GM12878 (cell line): ENCODE data around the gene VPS54. TPM values are rescaled to one million over a fixed set of nuclear protein-coding genes. Genes with fewer than 3 reads are reported as not detected.

ENCODE experiments used
- ATAC-seq: fragments of 200-7000 bp; cut with Tn5 transposase; 3 replicates; pipeline ENCODE4 v1.9.1; 2020; ENCODE audit warnings: mild to moderate bottlenecking, moderate library complexity
- BruUV-seq: library from RNA; stranded (reverse); fragments of 400-500 nt; replicated peaks from 2 replicates; lab custom pipeline; 2021; lab: Mats Ljungman, UMichigan
- CTCF ChIA-PET: fragments of 300-600 bp; sonication (Branson Sonifier 250); formaldehyde crosslinking; extraction: SDS; loops from one replicate; lab custom pipeline; 2021; ENCODE audit warnings: inconsistent platforms; lab: Yijun Ruan, JAX
- POLR2A ChIA-PET: fragments of 350-600 bp; formaldehyde crosslinking; extraction: SDS; loops from one replicate; lab custom pipeline; 2021; ENCODE audit warnings: inconsistent platforms; lab: Charles Lee
- RAD21 ChIA-PET: fragments of 300-600 bp; sonication (Branson Sonifier 250); formaldehyde crosslinking; loops from one replicate; lab custom pipeline; 2023; ENCODE audit warnings: antibody characterized with exemption; ENCODE audit not compliant: unreplicated experiment; lab: Charles Lee
- SMC1A ChIA-PET: fragments of 300-600 bp; sonication (Branson Sonifier 250); formaldehyde crosslinking; loops from one replicate; lab custom pipeline; 2023; ENCODE audit not compliant: unreplicated experiment, uncharacterized antibody; lab: Charles Lee
- DNase-seq: peaks from one replicate; pipeline ENCODE4 v3.0.0-alpha.2; 2011; ENCODE audit warnings: low read depth, low spot score
- FAIRE-seq: peaks from 3 replicates; lab custom pipeline; 2011; peaks lifted over from hg19 to GRCh38; lab: Jason Lieb, UNC
- H2AFZ ChIP-seq: 2 replicates; pipeline ENCODE4 v1.6.0; 2011; ENCODE audit warnings: low read depth, low read length, control low read depth; ENCODE audit not compliant: control insufficient read depth
- H3K27ac ChIP-seq: 2 replicates; pipeline ENCODE4 v1.5.1; 2011; ENCODE audit warnings: control low read depth; ENCODE audit not compliant: control insufficient read depth, insufficient read depth
- H3K27me3 ChIP-seq, 2 experiments: replicated peaks in 1 of 2; 2 replicates each; pipeline versions ENCODE4 v1.6.0 to v1.6.1; 2011; ENCODE audit warnings: low read length in 1 of 2; ENCODE audit not compliant: control insufficient read depth in 2 of 2, insufficient read depth in 2 of 2
- H3K36me3 ChIP-seq, 2 experiments: 2 replicates each; pipeline ENCODE4 v1.5.1; 2011; ENCODE audit warnings: low read length in 1 of 2; ENCODE audit not compliant: control insufficient read depth in 2 of 2, insufficient read depth in 2 of 2
- H3K4me1 ChIP-seq: 2 replicates; pipeline ENCODE4 v1.6.1; 2011; ENCODE audit warnings: mild to moderate bottlenecking, low read length, moderate library complexity, mixed read lengths; ENCODE audit not compliant: control insufficient read depth, insufficient read depth
- H3K4me2 ChIP-seq: 2 replicates; pipeline ENCODE4 v1.6.0; 2011; ENCODE audit warnings: control low read depth; ENCODE audit not compliant: control insufficient read depth, insufficient read depth
- H3K4me3 ChIP-seq: fragments of 200-600 bp; sonication (generic); 2 replicates; pipeline ENCODE4 v1.5.1; 2016
- H3K79me2 ChIP-seq: 2 replicates; pipeline ENCODE4 v1.6.0; 2011; ENCODE audit warnings: low read length; ENCODE audit not compliant: control insufficient read depth, insufficient read depth
- H3K9ac ChIP-seq: 2 replicates; pipeline ENCODE4 v1.8.0; 2011; ENCODE audit warnings: low read length, control low read depth, mixed read lengths; ENCODE audit not compliant: control insufficient read depth, insufficient read depth
- H3K9me3 ChIP-seq: replicated peaks from 3 replicates; pipeline ENCODE4 v1.5.1; 2011; ENCODE audit warnings: mild to moderate bottlenecking, low read length; ENCODE audit not compliant: control insufficient read depth, insufficient read depth
- H4K20me1 ChIP-seq: 2 replicates; pipeline ENCODE4 v1.6.0; 2011; ENCODE audit not compliant: control insufficient read depth, insufficient read depth
- CBX5 ChIP-seq: sonication (generic); IDR thresholded peaks from 2 replicates; pipeline ENCODE4 v1.6.1; 2016; ENCODE audit warnings: low read depth, moderate library complexity, mild to moderate bottlenecking, inconsistent platforms
- EZH2 ChIP-seq: IDR thresholded peaks from 2 replicates; pipeline ENCODE4 v1.6.1; 2012; ENCODE audit warnings: low read depth, mild to moderate bottlenecking, control low read depth, inconsistent platforms, low read length, borderline replicate concordance; ENCODE audit not compliant: control insufficient read depth
- HDAC2 ChIP-seq: fragments of 200-600 bp; sonication (generic); IDR thresholded peaks from 2 replicates; pipeline ENCODE4 v1.6.1; 2017
- HDAC6 ChIP-seq: fragments of 200-600 bp; sonication (generic); IDR thresholded peaks from one replicate; pipeline ENCODE4 v1.8.0; 2017; ENCODE audit warnings: antibody characterized with exemption; ENCODE audit not compliant: unreplicated experiment
- MEF2A ChIP-seq: IDR thresholded peaks from 2 replicates; pipeline ENCODE4 v1.6.1; 2011; ENCODE audit warnings: low read depth, mild to moderate bottlenecking, low read length, moderate library complexity; ENCODE audit not compliant: insufficient read depth
- MXI1 ChIP-seq: fragments of 150-350 bp; IDR thresholded peaks from 2 replicates; pipeline ENCODE4 v1.6.1; 2011; ENCODE audit warnings: low read depth, mild to moderate bottlenecking, inconsistent platforms, low read length, improper control_type of control experiment
- NR2C1 ChIP-seq: fragments of 450-650 bp; IDR thresholded peaks from 2 replicates; pipeline ENCODE4 v1.6.1; 2017; ENCODE audit warnings: antibody characterized with exemption, mild to moderate bottlenecking, moderate library complexity
- POLR2AphosphoS2 ChIP-seq: IDR thresholded peaks from 2 replicates; pipeline ENCODE4 v1.6.1; 2011; ENCODE audit warnings: low read depth, mild to moderate bottlenecking, low read length, improper control_type of control experiment, moderate library complexity
- SUZ12 ChIP-seq: fragments of 200-600 bp; sonication (generic); IDR thresholded peaks from one replicate; pipeline ENCODE4 v1.6.1; 2018; ENCODE audit warnings: antibody characterized with exemption, mild to moderate bottlenecking; ENCODE audit not compliant: unreplicated experiment
- TBL1XR1 ChIP-seq: IDR thresholded peaks from 2 replicates; pipeline ENCODE4 v1.6.1; 2012; ENCODE audit warnings: low read depth, low read length, improper control_type of control experiment
- ZBTB40 ChIP-seq: fragments of 450-650 bp; IDR thresholded peaks from 2 replicates; pipeline ENCODE4 v1.6.1; 2016; ENCODE audit warnings: mild to moderate bottlenecking, moderate library complexity, borderline replicate concordance
- ZNF274 ChIP-seq: IDR thresholded peaks from one replicate; pipeline ENCODE4 v1.8.0; 2011; ENCODE audit not compliant: insufficient read length, insufficient read depth
- WGBS: methylation state at CpG from one replicate; pipeline ENCODE4 v1.1.6; 2016; ENCODE audit warnings: low lambda C conversion rate; ENCODE audit not compliant: insufficient replicate concordance, insufficient coverage; ENCODE audit errors: missing lambda C conversion rate; 5-methylcytosine and 5-hydroxymethylcytosine counted together
- in situ Hi-C: fragments of 300-500 bp; cut with MboI; formaldehyde crosslinking; loops from 9 replicates; pipeline ENCODE4 v1.14.3; 2018; ENCODE audit warnings: mixed read lengths
- intact Hi-C: fragments of 100-400 bp; cut with micrococcal nuclease; formaldehyde crosslinking; loops from one replicate; pipeline ENCODE4 v1.14.2; 2022; ENCODE audit not compliant: unreplicated experiment
- polyA plus RNA-seq, 11 experiments: library from polyadenylated mRNA; depleted of rRNA in 4 of 11; unstranded in 6 of 11; stranded (reverse) in 5 of 11; fragments of >200 nt; fragmentation: Nextera tagmentation in 4 of 11; fragmentation: Illumina TruSeq in 1 of 11; extraction: Ambion mirVana in 4 of 11; extraction: Trizol in 1 of 11; gene quantifications; 1 replicate in 1 of 11; 2 replicates in 10 of 11; pipeline versions ENCODE4 v1.2.1 to v1.2.3, GENCODE V29; 2011 to 2016; ENCODE audit warnings: inconsistent platforms in 2 of 11, missing spikeins in 2 of 11, low read depth in 1 of 11
- total RNA-seq, 4 experiments: library from RNA; depleted of rRNA in 3 of 4; stranded (reverse); fragments of >200 nt in 3 of 4; fragmentation: Illumina TruSeq in 1 of 4; extraction: Trizol in 1 of 4; gene quantifications; 2 replicates each; pipeline versions ENCODE4 v1.2.1 to v1.2.3, GENCODE V29; 2013 to 2021
- TF ChIP-seq, protein P1 (sequence below): fragments of 450-650 bp; IDR thresholded peaks from 2 replicates; pipeline ENCODE4 v1.6.1; 2017; ENCODE audit warnings: mild to moderate bottlenecking, moderate library complexity

VPS54 gene
- total and polyA plus RNA-seq, 10 of the 15 experiments (the other 5 are each of a cell fraction or from before 2014, with no cell fraction given), result 1.6 to 16.2 (median 9.3) TPM

GRCh38 chr2:63858291-63858690 lies 160.9 kb downstream of the VPS54 start (continued):
- TF ChIP-seq, protein P1, sequence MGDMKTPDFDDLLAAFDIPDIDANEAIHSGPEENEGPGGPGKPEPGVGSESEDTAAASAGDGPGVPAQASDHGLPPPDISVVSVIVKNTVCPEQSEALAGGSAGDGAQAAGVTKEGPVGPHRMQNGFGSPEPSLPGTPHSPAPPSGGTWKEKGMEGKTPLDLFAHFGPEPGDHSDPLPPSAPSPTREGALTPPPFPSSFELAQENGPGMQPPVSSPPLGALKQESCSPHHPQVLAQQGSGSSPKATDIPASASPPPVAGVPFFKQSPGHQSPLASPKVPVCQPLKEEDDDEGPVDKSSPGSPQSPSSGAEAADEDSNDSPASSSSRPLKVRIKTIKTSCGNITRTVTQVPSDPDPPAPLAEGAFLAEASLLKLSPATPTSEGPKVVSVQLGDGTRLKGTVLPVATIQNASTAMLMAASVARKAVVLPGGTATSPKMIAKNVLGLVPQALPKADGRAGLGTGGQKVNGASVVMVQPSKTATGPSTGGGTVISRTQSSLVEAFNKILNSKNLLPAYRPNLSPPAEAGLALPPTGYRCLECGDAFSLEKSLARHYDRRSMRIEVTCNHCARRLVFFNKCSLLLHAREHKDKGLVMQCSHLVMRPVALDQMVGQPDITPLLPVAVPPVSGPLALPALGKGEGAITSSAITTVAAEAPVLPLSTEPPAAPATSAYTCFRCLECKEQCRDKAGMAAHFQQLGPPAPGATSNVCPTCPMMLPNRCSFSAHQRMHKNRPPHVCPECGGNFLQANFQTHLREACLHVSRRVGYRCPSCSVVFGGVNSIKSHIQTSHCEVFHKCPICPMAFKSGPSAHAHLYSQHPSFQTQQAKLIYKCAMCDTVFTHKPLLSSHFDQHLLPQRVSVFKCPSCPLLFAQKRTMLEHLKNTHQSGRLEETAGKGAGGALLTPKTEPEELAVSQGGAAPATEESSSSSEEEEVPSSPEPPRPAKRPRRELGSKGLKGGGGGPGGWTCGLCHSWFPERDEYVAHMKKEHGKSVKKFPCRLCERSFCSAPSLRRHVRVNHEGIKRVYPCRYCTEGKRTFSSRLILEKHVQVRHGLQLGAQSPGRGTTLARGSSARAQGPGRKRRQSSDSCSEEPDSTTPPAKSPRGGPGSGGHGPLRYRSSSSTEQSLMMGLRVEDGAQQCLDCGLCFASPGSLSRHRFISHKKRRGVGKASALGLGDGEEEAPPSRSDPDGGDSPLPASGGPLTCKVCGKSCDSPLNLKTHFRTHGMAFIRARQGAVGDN, result no peak
- TF ChIP-seq MXI1, result no peak

DNA sequence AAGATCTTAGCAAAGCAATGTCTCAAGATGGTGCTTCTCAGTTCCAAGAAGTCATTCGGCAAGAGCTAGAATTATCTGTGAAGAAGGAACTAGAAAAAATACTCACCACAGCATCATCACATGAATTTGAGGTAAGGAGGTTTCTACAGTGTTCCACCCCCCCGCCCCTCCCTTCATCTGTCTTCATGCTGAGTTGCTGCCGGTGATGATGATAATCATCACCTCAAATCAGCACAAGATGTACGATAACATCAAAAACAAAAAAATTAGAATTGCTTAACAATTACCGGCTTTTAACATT lies 163.0 kb downstream of the VPS54 start:
- ChIA-PET CTCF (interaction anchor here (1.3 to 14.9 kb wide), 5 partner anchors 10 to 631 kb away, joined by 3 to 170 read pairs (median 4); no protein-coding TSS in a partner anchor), RAD21 (interaction anchor here (1.7 to 2.0 kb wide), 2 partner anchors 12 to 157 kb away, joined by 5 to 6 read pairs; no protein-coding TSS in a partner anchor), SMC1A (interaction anchor here (6.2 kb wide), 1 partner anchor 13 kb away, joined by 66 read pairs; the partner anchor contains the start of gene UGP2), POLR2A (no interaction called here)
- Histone ChIP-seq H3K27me3 (no peaks in the 10 kb centered on the region), H3K4me2 (no peak overlapping the region), H3K9ac (no peak overlapping the region), H3K4me3 (no peak overlapping the region), H2AFZ (no peak overlapping the region), H3K4me1 (no peaks in the 10 kb centered on the region), H3K9me3 (no peaks in the 10 kb centered on the region), H3K27ac (no peak overlapping the region), H4K20me1 (no peaks in the 10 kb centered on the region; the same call in 1 of the 2 replicates), H3K36me3 (peaks cover 3 to 12% of the 10 kb centered on the region in 2 experiments; a peak in 2 of 4 replicates), H3K79me2 (peaks cover 35% of the 10 kb centered on the region)
- ATAC-seq, result no peak
- DNase-seq, result no peak
- intact Hi-C loops (no loop called here), in situ Hi-C loops (loop anchor here (5.0 kb wide), 1 partner anchor 164 kb away; no protein-coding TSS in a partner anchor)
- BruUV-seq, result no TSS peak
- WGBS, result 34% methylated on average over 5 of the region's 5 CpGs
- no peak for FAIRE-seq
- TF ChIP-seq MEF2A, result no peak
- no peak for TF ChIP-seq HDAC6
- no peak for TF ChIP-seq ZNF274
- no peak for TF ChIP-seq POLR2AphosphoS2
- TF ChIP-seq HDAC2, result no peak
- no peak for TF ChIP-seq TBL1XR1
- TF ChIP-seq ZBTB40, result no peak
- TF ChIP-seq CBX5, result no peak
- TF ChIP-seq EZH2, result no peak
- TF ChIP-seq SUZ12, result no peak
- no peak for TF ChIP-seq NR2C1
